Ovary (tissue), 3 donors: ENCODE measurements around the gene ESRRG.

ENCODE experiments used
- POLR2A ChIP-seq: fragments of 450-650 bp; IDR thresholded peaks from one replicate; pipeline ENCODE4 v1.6.1; 2017; ENCODE audit warnings: antibody characterized with exemption, mild to moderate bottlenecking, moderate library complexity
- TF ChIP-seq, protein P1 (sequence below), 3 donors: fragments of 450-650 bp in 2 of 3; fragments of 200-600 bp in 1 of 3; IDR thresholded peaks; one replicate each; pipeline versions ENCODE4 v1.5.1 to v1.8.0; 2016 to 2022; ENCODE audit warnings: antibody characterized with exemption in 3 of 3, mild to moderate bottlenecking in 1 of 3
- donor health status: DM: no; HTN: no; CAD: no.

DNA sequence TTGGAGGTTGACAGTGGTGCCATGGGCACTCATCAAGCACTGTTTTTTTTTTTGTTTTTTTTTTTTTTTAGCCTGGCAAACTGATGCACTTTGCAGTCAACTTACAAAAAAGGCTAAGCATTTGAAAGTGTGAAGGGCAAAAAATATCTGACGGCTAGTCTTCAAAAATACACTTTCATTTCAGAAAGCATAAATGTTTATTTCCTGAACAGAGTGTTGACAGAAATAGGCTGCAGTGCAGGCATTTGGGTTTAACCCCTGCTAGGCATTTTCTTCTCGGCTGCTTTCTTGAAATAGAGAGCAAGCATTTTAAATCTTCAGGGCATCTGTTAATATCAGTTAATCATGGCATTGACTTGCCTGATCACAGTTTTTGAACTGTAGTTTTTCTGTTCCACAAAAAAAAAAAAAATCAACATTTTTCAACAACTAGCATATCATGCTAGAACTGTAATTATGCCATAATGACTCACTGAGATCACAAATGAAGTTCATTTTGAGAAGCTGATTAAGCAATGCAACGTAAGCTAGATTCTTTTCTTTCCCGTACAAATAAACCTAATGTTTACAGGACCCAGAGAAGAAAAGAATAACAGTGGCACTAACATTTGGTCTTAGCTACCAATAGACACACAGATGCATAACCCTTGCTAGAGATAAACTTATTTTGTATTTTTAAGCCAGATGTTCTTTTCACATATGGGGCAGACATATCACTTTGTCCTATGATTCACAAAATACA, 199.6 kb downstream of the ESRRG start:
- TF ChIP-seq, protein P1, sequence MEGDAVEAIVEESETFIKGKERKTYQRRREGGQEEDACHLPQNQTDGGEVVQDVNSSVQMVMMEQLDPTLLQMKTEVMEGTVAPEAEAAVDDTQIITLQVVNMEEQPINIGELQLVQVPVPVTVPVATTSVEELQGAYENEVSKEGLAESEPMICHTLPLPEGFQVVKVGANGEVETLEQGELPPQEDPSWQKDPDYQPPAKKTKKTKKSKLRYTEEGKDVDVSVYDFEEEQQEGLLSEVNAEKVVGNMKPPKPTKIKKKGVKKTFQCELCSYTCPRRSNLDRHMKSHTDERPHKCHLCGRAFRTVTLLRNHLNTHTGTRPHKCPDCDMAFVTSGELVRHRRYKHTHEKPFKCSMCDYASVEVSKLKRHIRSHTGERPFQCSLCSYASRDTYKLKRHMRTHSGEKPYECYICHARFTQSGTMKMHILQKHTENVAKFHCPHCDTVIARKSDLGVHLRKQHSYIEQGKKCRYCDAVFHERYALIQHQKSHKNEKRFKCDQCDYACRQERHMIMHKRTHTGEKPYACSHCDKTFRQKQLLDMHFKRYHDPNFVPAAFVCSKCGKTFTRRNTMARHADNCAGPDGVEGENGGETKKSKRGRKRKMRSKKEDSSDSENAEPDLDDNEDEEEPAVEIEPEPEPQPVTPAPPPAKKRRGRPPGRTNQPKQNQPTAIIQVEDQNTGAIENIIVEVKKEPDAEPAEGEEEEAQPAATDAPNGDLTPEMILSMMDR (IDR thresholded peaks at IDR 0.05) = no peak
- no peak for TF ChIP-seq POLR2A
